ELR (cell line): ENCODE results near the gene BTBD6.

Experiments used
- DNase-seq: peaks from one replicate; pipeline ENCODE4 v3.0.0-alpha.2; 2015; ENCODE audit warnings: low read depth

Gene BTBD6

DNA sequence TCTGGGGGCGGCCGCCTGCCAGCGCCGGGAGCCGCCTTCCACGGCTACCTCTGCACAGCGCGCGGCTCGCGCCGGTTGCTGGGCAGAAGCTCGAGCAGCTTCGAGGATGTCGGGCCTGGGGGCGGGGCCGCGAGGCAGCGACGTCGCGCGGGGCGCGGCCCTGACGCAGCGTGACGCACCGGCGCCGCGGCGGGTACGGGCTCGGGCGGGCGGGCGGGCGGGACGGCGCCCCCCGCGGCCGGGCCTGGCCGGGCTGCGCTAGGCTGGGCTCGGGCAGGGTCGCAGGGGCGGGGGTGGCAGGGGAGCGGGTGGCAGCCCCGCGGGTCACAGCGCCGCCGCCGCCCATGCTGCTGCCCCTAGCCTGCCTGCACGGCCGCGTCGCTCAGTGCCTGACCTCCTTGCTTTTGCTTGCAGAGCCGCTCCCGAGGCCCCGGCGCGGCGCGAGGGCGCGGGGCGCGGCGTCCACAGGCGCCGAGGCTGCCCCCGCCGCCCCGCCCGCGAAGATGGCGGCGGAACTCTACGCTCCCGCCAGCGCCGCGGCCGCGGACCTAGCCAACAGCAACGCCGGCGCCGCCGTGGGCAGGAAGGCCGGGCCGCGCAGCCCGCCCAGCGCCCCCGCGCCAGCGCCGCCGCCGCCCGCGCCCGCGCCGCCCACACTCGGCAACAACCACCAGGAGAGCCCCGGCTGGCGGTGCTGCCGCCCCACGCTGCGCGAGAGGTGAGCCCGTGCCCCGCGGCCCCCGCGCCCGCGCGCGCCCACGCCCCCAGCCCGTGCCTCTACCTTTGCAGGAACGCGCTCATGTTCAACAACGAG, at the start of gene BTBD6:
Gene BTBD6, plus strand, starts transcription at position 166 of the 814 bp plus-strand sequence. Its CDS starts 179 bp downstream, at position 345.
- DNase-seq = peak; percentile 92

DNA sequence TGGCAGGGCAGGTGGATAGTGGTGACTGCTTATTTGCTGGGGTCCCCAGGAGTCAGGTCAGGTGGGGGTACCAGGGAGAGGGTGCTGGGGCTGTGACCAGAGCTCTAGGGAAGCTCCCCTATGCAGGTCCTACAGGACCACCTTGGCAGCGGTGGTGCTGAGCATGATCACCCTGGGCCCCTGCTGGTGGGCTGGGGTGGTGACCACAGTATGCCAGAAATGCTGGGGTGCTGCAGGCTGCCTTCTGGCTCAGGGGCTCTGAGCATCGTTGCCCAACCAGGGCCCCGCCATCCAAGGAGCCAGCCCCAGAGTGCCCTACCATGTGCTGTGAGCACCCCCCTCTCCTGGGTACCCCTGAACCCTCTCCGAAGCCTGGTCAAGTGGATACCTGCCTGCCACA, 49.7 kb upstream of the BTBD6 start:
- DNase-seq = no peak

DNA sequence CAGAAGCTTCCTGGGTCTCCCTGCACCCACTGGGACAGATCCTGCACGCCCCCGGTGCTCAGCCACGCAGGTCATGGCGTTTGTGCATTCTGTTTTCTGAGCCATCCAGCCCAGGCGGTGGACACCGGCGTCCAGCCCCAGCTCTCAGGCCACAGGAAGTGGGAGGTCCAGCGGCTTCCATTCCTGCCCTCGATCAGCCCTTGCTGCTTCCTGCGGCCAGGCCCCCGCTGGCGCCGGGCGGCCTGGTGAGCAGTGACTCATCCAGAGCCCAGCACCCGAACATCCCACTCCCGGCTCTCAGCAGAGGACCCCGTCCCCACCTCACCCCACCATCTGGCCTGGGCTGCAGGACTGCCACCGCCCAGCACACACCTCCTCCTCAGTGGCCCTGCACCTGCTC, 49.2 kb upstream of the BTBD6 start:
- DNase-seq = peak; percentile 54

DNA sequence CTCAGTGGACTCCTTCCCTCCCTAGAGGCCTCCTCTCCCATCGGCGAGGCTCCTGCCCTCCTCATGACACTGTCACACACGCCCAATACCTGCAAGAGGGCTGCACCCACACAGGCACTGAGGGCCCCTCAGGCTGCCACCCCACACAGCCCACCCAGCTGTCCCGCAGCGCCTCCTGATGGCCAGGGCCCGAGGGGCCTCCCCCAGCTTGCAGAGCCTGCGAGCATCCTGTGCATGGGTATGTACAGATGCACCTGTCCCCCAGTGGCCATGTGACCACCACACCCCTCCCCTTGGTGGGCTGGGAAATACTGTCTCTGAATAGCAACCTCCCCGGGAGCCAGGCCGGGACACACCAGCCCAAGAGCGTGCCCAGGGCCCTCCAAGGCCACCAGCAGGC, 48.3 kb upstream of the BTBD6 start:
- DNase-seq = no peak

DNA sequence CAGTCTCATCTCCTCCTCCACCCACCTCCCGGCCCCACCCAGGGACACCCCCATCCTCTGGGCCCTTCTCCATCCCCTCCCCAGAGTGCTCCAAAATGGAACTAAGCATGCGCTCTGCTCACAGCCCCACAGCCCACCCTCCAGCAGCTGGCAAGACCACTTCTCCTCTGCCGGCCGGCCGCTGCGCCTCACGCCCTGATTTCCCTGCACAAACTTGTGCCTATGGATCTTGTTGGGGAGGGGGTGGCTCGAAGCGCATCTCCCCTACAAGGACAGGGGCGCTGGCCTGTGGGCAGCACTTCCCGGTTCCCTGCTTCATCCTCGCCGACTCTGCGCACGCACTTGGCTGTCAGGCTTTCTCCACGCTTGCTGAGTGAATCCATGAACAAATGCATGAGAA, 47.7 kb upstream of the BTBD6 start:
- DNase-seq = no peak

DNA sequence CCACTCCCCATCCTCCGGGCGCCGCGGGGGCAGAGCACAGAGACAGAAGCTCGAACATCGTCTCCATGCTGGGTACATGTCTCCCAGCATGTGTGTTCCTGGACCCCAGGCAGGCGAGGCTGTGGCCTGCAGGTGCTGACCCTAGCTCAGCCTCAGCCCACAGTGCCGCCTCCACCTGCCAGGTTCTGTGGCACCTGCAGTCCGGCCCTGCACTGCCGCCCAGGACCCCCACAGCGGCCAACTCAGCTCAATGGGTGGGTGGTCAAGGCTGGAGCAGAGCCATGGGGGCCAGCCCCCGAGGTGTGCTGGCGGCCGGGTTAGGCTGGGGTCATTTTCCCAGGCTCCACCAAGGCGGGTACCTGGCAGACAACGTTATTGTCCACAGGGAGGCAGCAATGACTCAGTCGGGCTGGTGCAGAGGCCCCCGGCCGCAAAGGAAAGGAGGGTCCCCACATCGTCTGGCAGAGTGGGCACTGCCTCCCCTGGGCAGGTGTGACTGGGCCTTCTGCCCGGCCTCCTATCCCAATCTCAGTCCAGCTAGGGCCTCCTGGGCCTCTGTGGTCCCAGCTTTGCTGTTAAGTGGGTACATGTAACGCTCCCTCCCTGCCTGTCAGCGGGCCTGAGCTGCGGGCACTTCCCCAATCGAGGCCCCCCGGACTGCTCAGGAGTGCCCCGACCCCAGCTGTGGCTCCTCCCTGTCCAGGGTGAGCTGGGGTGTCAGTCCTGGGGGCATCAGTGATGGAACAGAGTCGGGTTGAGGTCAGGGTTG, 47.0 kb upstream of the BTBD6 start:
- no peak for DNase-seq

DNA sequence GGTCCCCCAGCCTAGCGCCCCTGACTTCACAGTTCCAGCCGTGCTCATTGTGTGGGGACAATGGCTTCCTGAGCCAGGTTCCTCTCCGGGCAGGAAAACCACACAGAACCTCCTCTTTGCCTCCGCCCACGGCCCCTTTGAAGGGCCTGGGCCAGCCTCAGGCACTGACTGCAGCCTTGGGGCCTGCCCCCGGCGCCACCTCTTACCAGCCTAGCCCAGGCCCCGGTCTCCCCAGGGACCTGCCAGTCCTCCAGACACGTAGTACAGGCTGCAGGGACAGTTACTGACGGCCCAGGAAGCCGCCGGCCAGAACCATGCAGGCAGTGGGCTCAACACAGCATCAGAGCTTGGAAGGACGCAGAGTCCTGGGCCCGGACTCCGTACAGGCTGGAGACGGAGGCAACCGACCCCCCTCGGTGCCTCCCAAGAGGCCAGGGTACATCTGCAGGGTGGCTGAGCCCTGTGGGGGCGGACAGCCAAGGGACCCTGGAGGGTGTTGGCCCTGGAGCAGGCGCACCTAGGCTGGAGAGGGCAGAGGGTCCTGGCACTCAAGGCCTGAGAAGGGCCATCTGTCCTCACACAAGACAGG, 46.3 kb upstream of the BTBD6 start:
- DNase-seq = no peak

DNA sequence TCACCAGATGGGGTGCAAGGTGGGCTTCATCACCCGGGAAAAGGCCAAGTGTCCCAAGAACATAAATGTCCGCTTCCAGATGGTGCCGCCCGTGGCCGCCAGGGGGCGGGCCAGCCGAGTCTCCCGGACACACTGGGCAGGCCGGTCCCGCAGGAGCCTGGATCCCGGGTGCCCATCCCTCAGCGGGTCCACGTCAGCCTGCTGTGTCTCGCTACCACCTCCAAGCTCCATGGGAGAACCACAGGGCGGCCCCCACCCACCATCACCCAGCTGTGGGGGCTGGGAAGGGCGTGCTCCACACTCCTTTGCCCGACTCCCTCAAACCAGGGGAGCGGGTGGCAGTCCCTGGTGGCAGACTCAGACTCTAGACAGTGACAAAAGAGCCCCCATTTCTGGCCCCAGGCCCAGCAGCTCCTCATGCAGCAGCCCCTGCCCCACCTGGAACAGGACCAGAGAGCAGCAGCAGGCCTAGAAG, 45.2 kb upstream of the BTBD6 start:
- peak; percentile 73 for DNase-seq

DNA sequence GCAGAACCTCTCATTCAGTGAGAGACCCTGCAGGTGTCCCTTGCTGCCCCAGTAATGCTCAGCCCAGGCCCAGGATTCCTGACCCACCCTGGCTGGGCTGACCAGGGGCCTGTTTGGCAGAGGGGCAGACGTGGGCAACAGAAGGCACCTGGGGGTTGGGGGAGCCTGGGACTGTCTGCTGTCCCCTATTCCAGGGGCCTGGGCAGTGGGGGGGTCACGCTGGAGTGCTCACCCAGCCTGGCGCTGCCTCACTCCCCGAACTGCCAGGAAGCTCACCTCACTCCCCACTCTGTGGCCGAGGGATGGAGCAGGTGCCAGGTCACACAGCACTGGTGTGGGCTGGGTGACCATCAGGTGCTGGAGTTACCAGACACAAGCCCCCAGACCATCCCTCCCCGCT, 44.6 kb upstream of the BTBD6 start:
- DNase-seq = no peak

DNA sequence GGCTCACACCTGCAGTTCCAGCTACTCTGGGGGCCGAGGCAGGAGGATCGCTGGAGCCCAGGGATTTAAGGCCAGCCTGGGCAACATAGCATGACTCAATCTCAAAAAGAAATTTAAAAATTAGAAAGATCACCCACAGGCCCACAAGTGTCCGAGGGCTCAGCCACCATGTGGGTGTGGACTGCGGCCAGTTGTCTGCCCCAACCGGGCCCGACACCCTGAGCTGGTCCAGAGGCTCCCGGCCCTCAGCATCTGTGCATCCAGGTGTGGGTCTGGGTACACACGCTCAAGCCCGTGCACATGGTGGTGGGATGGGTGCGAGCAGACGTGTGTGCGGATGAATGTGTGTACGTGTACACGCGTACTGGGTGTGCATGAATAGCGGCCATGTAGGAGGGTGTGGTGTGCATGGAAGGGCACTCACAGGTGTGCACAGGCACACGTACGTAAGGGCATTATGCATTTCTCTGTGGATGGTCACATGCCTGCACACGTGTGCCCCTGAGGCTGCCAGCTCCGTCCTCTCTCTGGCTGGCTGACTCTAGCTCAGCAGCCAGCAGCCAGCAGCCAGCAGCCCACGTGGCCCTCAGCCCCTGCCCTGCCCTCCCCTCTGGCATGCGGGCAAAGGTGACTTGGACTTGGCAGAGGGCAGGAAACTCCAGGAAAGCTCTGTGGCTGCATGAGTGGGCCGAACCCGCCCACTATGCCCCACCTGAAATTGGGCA, 44.0 kb upstream of the BTBD6 start:
- DNase-seq = no peak

DNA sequence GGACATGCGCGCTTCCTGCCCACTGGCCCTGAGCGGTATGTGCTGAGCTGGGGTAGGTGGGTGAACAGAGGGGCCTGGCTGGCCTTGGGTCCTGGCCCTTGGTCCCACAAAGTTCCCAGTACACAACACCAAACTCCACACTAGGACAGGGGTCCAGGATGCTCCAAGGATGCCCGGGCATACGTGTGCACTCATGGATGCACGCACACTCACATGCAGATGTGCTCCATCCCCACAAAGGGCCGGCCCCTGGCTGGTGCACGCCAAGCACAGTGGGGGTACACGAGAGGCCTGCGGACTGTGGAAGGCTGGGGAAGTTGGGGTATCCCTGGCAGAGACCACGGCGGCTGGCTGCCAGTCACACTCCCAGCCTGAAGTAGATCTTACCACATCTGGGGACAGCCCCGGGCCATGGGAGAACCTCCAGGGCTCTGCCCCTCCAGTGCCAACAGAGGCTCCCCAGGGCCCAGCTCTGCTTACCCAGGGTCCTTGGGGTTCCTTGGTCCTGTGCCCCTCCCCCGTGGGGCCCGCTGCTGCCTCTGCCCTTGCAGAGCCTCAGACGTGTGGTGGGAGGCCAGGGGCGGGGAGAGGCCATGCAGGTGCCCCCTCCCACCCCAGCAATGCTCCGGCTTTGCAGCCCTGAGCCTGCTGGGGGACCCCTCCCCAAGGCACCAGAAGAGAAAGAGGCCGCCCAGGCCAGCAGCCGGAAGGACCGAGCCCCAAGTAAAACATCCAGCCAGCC, 43.2 kb upstream of the BTBD6 start:
- DNase-seq = no peak

DNA sequence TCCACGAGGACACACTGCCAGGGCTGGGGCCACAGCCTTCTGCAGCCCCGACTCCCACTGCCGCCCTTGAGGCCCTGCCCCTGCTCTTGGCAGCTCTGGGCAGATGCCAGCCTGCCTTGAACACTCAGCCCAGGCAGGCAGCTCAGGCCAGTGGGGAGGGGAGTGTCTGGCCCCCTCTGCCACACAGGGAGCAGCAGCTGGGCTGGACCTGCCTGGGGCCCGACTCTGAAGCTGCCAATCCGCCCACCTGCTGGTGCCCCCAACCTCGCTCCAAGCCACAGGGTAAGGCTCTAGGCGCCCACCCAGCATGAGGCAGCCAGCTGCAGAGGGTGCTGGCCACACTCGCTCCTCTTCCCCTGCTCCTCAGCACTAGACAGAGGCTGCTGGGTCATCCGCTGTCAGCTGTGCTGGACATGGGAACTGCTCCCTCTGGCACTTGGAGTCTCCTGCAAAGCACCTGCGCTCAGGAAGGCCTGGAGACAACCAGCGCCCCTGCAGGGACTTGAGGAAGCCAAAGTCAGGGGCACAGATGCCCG, 42.6 kb upstream of the BTBD6 start:
- no peak for DNase-seq

DNA sequence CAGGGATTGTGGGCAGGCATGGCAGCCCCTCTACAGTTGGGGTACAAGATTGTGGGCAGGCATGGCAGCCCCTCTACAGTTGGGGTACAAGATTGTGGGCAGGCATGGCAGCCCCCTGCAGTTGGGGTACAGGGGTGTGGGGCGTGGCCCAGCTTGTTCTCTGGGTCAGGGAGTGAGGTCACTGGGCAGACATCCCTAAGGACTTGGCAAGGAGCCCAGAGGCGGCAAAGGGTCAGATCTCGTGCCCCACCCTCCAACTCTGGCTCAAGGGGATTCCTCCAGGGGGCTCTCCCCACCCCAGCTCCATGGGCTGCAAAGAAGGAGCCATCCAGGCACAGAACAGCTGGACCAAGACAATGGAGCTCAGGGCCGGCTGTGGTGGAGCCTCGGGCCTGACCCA, 41.5 kb upstream of the BTBD6 start:
- no peak for DNase-seq

DNA sequence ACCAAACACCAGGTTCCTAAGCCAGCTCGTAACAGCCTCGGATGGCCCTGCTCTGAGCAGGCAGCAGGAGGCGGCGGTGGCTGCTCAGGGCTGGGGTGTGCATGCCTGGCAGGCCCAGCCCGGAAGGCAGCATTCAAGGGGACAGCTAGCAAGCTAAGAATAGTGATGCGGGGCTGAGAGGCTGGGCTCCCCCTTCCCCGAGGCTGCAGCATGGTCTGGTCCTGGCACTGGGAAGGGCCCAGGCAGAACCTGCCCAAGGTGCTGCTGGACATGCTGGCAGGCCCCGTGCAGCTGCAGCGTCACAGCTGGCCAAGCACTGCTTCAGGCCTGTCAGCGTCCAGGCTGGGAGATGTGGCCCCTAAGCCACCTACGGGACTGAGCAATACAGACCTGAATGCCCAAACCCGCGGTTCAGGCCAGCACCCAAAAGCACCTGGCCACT, 40.9 kb upstream of the BTBD6 start:
- DNase-seq = no peak

DNA sequence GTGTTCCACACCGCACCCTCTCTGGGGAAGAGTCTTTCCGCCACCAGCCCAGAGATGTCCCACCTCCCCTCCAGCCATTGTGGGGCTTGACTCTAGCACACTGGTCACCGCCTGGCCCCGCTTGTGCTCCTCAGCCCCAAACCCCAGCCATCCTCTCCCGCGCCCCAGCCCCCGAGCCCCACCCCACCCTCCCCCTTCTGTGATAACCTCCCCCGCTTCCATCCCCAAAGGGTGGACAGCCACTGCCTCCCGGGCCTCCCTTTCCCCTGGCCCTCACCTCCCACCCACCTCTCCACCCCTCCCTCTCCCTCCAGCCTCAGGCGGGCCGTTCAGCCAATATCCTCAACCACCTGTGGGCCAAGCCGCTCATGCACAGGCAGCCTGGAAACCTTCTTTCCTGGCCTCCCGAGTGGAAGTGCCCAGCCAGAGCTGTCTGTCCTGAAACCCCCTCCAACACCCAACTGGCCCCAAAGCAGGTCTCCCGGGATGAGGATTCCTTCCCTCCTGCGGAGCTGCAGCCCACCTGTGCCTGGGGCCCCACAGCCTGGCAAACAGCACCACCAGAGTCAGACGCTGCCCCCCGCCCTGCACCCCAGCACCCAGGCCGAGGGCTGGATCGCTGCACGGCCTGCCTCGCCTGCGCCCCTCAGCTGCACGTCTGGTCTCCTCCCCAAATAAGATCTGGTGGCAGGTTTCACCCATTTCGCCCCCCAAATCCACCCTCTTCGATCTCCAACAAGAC, 40.2 kb upstream of the BTBD6 start:
- no peak for DNase-seq

DNA sequence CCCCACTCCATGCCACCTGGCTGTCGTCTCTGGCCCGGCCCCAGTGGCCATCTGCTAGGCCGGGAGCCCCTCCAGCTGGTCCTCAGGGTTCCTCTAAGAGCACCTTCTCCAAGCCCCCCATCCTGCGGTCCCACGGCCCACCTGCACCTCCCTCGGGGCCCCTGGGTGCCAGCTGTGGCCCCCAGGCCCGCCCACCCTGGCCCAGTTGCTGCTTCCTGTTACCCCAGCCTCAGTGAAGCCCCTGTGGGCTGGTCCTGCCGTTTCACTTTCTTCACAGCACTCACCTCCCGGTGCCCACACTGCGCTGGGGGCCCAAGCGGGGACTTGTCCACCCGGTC, 39.6 kb upstream of the BTBD6 start:
- no peak for DNase-seq

DNA sequence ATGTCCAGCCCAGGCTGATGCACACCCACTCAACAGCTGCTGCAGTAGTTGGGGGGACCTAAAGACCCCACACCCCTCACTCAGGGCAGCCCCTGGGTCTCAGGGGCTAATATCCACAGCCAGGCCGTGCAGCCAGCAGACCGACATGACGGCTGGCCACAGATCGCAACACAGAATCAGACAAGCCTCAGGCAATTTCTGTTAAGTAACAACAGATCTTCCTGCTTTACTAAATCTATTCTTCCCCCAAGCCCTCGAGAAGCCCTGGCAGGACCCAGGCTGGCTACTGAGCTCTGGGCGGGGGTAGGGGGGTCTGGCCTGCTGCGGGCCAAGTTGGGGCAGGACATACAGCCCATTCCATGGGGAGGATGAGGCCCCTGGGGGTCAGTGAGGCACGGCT, 39.2 kb upstream of the BTBD6 start:
- no peak for DNase-seq

DNA sequence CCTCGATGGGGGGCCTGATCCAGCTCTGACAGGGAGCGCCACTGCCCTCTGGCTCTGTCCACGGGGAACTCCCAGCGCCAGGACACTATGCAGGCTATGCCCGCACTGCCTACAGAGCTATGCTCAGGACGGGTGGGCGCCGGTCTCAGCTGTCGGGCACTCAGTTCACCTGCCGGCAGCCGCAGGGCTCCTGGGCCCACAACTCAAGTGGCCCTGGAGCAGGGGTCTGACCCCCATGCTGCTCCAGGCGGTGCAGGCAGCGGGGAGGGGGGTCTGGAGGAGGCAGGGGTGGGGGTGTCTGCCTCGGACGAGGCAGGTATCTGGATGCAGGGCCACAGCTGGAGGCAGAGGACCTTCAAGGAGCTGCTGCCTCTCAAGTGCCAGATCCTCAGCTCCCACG, 38.7 kb upstream of the BTBD6 start:
- no peak for DNase-seq

DNA sequence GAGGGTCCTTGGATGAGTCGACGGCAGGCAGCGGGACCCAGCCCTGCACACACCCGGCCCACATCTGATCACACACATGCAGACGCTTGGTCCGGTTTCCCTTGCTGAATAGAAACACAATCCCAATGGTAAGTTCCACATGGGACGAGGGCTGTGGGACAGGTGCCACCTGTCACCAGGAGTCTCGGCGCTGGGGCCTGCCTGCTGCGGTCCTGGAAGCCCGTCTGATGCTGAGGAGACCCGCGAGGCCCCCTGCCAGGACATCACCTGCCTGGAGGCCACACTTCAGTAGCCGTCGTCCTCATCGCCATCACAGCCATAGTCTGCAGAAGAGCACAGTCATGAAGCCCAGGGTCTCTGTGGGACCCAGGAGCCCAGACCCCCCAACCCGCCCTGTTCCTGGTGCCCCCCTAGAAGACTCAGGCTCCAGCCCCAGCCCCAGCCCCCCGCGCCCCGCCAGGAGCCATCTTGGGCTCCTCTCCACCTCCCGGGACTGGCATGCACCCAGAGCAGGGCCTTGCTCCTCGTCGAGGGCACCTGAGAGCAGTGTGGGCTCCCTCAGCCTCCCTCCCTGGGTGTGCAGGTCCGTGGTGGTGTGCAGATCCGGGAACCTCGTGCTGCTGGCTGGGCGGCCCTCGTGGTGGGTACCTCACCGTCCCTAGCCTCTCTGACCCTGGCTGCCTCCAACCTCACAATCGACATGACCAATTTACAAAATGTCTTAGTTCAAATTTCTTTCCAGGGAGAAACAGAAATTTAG, 37.9 kb upstream of the BTBD6 start:
- no peak for DNase-seq
